Loucy (cell line): ENCODE results near the gene RAD51B.

Experiments used
- H2AFZ ChIP-seq: fragments of 200-600 bp; sonication (generic); 2 replicates; pipeline ENCODE4 v1.6.0; 2016; ENCODE audit warnings: antibody characterized with exemption, mild to moderate bottlenecking, low read length, moderate library complexity
- H3F3A ChIP-seq: fragments of 200-600 bp; 2 replicates; pipeline ENCODE4 v1.6.0; 2016; ENCODE audit warnings: antibody characterized with exemption, low read depth, mild to moderate bottlenecking
- H3K27me3 ChIP-seq: fragments of 200-600 bp; sonication (generic); 2 replicates; pipeline ENCODE4 v1.6.1; 2014; ENCODE audit warnings: low read length, mild to moderate bottlenecking; ENCODE audit not compliant: insufficient read depth, poor library complexity, severe bottlenecking
- H3K36me3 ChIP-seq: fragments of 200-600 bp; sonication (generic); 2 replicates; pipeline ENCODE4 v1.6.1; 2016; ENCODE audit warnings: low read length; ENCODE audit not compliant: insufficient read depth
- H3K4me1 ChIP-seq: fragments of 200-600 bp; sonication (generic); 2 replicates; pipeline ENCODE4 v1.5.1; 2014; ENCODE audit warnings: low read length, mild to moderate bottlenecking; ENCODE audit not compliant: insufficient read depth, poor library complexity, severe bottlenecking
- H3K4me2 ChIP-seq: fragments of 200-600 bp; sonication (generic); 2 replicates; pipeline ENCODE4 v1.6.0; 2014; ENCODE audit warnings: antibody characterized with exemption, low read length, low read depth, mild to moderate bottlenecking; ENCODE audit not compliant: poor library complexity, severe bottlenecking
- H3K4me3 ChIP-seq: fragments of 200-600 bp; sonication (generic); 2 replicates; pipeline ENCODE4 v1.5.1; 2014; ENCODE audit warnings: low read length, mild to moderate bottlenecking, mixed read lengths; ENCODE audit not compliant: poor library complexity, severe bottlenecking
- H3K79me2 ChIP-seq: fragments of 200-600 bp; sonication (generic); 2 replicates; pipeline ENCODE4 v1.6.1; 2014; ENCODE audit warnings: low read length; ENCODE audit not compliant: insufficient read depth
- H3K9ac ChIP-seq: fragments of 200-600 bp; sonication (generic); 2 replicates; pipeline ENCODE4 v1.6.0; 2014; ENCODE audit warnings: mild to moderate bottlenecking, low read depth, low read length, moderate library complexity; ENCODE audit not compliant: poor library complexity, severe bottlenecking
- H3K9me2 ChIP-seq: fragments of 200-600 bp; sonication (generic); replicated peaks from 2 replicates; pipeline ENCODE4 v1.6.1; 2016; ENCODE audit warnings: low read depth, low read length, mixed read lengths
- H3K9me3 ChIP-seq: fragments of 200-600 bp; sonication (generic); 2 replicates; pipeline ENCODE4 v1.6.1; 2014; ENCODE audit warnings: mild to moderate bottlenecking, antibody characterized with exemption, low read length, low read depth; ENCODE audit not compliant: insufficient read depth
- H4K20me1 ChIP-seq: fragments of 200-600 bp; sonication (generic); 2 replicates; pipeline ENCODE4 v1.6.0; 2014; ENCODE audit warnings: antibody characterized with exemption, low read length, mild to moderate bottlenecking; ENCODE audit not compliant: insufficient read depth, poor library complexity, severe bottlenecking
- CTCF ChIP-seq: fragments of 200-600 bp; sonication (generic); conservative IDR thresholded peaks from 2 replicates; pipeline ENCODE4 v1.5.1; 2014; ENCODE audit warnings: mild to moderate bottlenecking, antibody characterized with exemption, low read length
- EZH2phosphoT487 ChIP-seq: fragments of 200-600 bp; IDR thresholded peaks from 2 replicates; pipeline ENCODE4 v1.6.1; 2018; ENCODE audit warnings: antibody characterized with exemption, mild to moderate bottlenecking, moderate library complexity, borderline replicate concordance

Gene RAD51B

DNA sequence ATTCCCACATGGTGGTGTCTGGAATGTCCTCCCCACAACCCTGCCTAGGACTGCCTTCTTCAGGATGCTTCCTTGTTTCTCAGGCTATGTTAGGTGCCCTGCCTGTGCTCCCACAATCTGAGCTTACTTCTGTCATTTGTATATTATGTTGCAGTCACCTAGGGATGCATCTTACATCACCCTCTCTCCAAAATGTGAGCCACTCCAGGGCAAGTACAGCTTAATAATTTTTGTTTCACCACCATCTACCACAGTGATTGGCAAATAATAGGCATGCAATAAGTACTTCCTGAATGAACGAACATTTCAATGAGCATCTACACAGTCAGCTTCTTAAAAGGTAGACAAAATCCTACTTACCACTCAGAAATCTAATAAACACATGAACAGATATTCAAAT is 40.8 kb upstream of the RAD51B start:
- no peak for TF ChIP-seq EZH2phosphoT487
- no peak for TF ChIP-seq CTCF
- H3K9ac ChIP-seq, result no peak overlapping the region

DNA sequence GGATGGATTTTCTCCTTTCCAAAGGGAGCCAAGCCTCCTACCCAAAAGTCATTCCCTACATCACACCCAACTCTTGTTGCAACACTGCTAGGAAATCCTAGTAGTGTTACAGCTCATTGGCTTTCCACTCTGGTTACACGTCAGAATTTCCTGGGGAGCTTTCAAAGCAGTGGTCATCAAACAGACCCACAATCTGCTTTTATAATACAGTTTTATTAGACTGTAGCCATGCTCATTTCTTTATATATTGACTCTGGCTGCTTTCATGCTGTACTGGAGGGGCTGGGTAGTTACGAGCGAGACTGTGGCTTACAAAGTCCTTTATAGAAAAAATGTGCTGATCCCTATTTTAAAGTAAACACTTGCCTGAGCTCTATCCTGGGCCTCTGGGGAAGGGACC is 37.5 kb upstream of the RAD51B start:
- Histone ChIP-seq H2AFZ (no peak overlapping the region), H3K27me3 (no peaks in the 10 kb centered on the region), H3K4me3 (no peak overlapping the region), H3K4me1 (peaks cover 5% of the 10 kb centered on the region), H3K79me2 (no peaks in the 10 kb centered on the region), H3K9me3 (no peaks in the 10 kb centered on the region), H3K9me2 (no peaks in the 10 kb centered on the region), H4K20me1 (no peaks in the 10 kb centered on the region), H3K36me3 (peaks cover 27% of the 10 kb centered on the region; the same call in 1 of the 2 replicates), H3F3A (no peaks in the 10 kb centered on the region), H3K4me2 (no peak overlapping the region), H3K9ac (no peak overlapping the region)
- TF ChIP-seq EZH2phosphoT487 (no peak), CTCF (no peak)

More for the DNA sequence above, 40.8 kb upstream of the RAD51B start:
- Histone ChIP-seq H3F3A (no peaks in the 10 kb centered on the region), H2AFZ (no peak overlapping the region), H3K9me2 (no peaks in the 10 kb centered on the region), H3K27me3 (no peaks in the 10 kb centered on the region), H3K4me2 (no peak overlapping the region), H4K20me1 (no peaks in the 10 kb centered on the region), H3K36me3 (peaks cover 23% of the 10 kb centered on the region; the same call in 1 of the 2 replicates), H3K4me3 (no peak overlapping the region), H3K79me2 (no peaks in the 10 kb centered on the region), H3K4me1 (no peaks in the 10 kb centered on the region), H3K9me3 (no peaks in the 10 kb centered on the region)

- Histone ChIP-seq H3K9ac (no peak overlapping the region), H3K4me1 (peaks cover 5% of the 10 kb centered on the region), H4K20me1 (no peaks in the 10 kb centered on the region), H3K9me2 (no peaks in the 10 kb centered on the region), H2AFZ (no peak overlapping the region), H3K9me3 (no peaks in the 10 kb centered on the region), H3K36me3 (peaks cover 22% of the 10 kb centered on the region; the same call in 1 of the 2 replicates), H3K79me2 (no peaks in the 10 kb centered on the region), H3F3A (no peaks in the 10 kb centered on the region), H3K27me3 (no peaks in the 10 kb centered on the region), H3K4me3 (no peak overlapping the region), H3K4me2 (no peak overlapping the region)
- no peak for TF ChIP-seq EZH2phosphoT487
- TF ChIP-seq CTCF, result no peak
These were observed 35.2 kb upstream of the RAD51B start for GRCh38 chr14:67784244-67784823.
